IMR-90 (cell line): ENCODE measurements around the gene CTDSP1. TPM values are rescaled to one million over a fixed set of nuclear protein-coding genes. Genes with fewer than 3 reads are reported as not detected.

Experiments
- ATAC-seq: fragments of 200-7000 bp; cut with Tn5 transposase; 2 replicates; pipeline ENCODE4 v1.9.1; 2020; ENCODE audit warnings: low read depth, mild to moderate bottlenecking, moderate library complexity
- BruUV-seq: library from RNA; stranded (reverse); fragments of 400-500 nt; replicated peaks from 2 replicates; lab custom pipeline; 2021; lab: Mats Ljungman, UMichigan
- CTCF ChIA-PET: fragments of 300-600 bp; formaldehyde crosslinking; extraction: SDS; loops from one replicate; lab custom pipeline; 2021; ENCODE audit warnings: antibody characterized with exemption; lab: Yijun Ruan, JAX
- POLR2A ChIA-PET: fragments of 300-600 bp; sonication (Branson Sonifier 250); formaldehyde crosslinking; loops from one replicate; lab custom pipeline; 2022; ENCODE audit warnings: antibody characterized with exemption; ENCODE audit not compliant: unreplicated experiment; lab: Charles Lee
- DNase-seq: peaks from one replicate; pipeline ENCODE4 v3.0.0; 2013
- H2AFZ ChIP-seq: replicated peaks from 2 replicates; pipeline ENCODE3; 2013; ENCODE audit warnings: low read length, mild to moderate bottlenecking; ENCODE audit not compliant: poor library complexity
- H2AK5ac ChIP-seq: 2 replicates; pipeline ENCODE4 v1.6.1; 2013; ENCODE audit warnings: low read depth, low read length, inconsistent platforms
- H2AK9ac ChIP-seq: replicated peaks from 2 replicates; pipeline ENCODE3; 2013; ENCODE audit warnings: mild to moderate bottlenecking, low read depth, low read length, moderate library complexity; ENCODE audit not compliant: poor library complexity
- H2BK120ac ChIP-seq: 2 replicates; pipeline ENCODE4 v1.6.1; 2013; ENCODE audit warnings: low read depth, low read length, inconsistent platforms
- H2BK15ac ChIP-seq: 3 replicates; pipeline ENCODE4 v1.6.1; 2013; ENCODE audit warnings: low read depth, low read length, inconsistent platforms
- H2BK20ac ChIP-seq: 2 replicates; pipeline ENCODE4 v1.6.1; 2013; ENCODE audit warnings: low read depth, mild to moderate bottlenecking, inconsistent platforms, low read length, moderate library complexity
- H2BK5ac ChIP-seq: 2 replicates; pipeline ENCODE4 v1.6.1; 2013; ENCODE audit warnings: mild to moderate bottlenecking, low read depth, low read length, inconsistent platforms; ENCODE audit not compliant: poor library complexity, severe bottlenecking
- H3K14ac ChIP-seq: replicated peaks from 2 replicates; pipeline ENCODE4 v1.6.1; 2013; ENCODE audit warnings: low read depth, low read length, inconsistent platforms
- H3K18ac ChIP-seq: 2 replicates; pipeline ENCODE4 v1.6.1; 2013; ENCODE audit warnings: low read depth, low read length, control low read depth
- H3K23ac ChIP-seq: 2 replicates; pipeline ENCODE4 v1.6.1; 2013; ENCODE audit warnings: low read depth, low read length, inconsistent platforms
- H3K27ac ChIP-seq: 2 replicates; pipeline ENCODE4 v1.5.1; 2013; ENCODE audit warnings: mild to moderate bottlenecking, control low read depth, low read length; ENCODE audit not compliant: insufficient read depth
- H3K27me3 ChIP-seq: 2 replicates; pipeline ENCODE4 v1.6.1; 2013; ENCODE audit warnings: low read length; ENCODE audit not compliant: control insufficient read depth, insufficient read depth
- H3K36me3 ChIP-seq: 2 replicates; pipeline ENCODE4 v1.6.1; 2013; ENCODE audit warnings: low read length, mixed read lengths; ENCODE audit not compliant: control insufficient read depth, insufficient read depth
- H3K4ac ChIP-seq: 2 replicates; pipeline ENCODE4 v1.6.1; 2013; ENCODE audit warnings: low read depth, low read length, inconsistent platforms
- H3K4me1 ChIP-seq: 2 replicates; pipeline ENCODE4 v1.6.1; 2013; ENCODE audit warnings: low read length, mixed read lengths; ENCODE audit not compliant: control insufficient read depth, insufficient read depth
- H3K4me2 ChIP-seq: 2 replicates; pipeline ENCODE4 v1.6.1; 2013; ENCODE audit warnings: low read depth, mild to moderate bottlenecking, control low read depth, low read length, moderate library complexity
- H3K4me3 ChIP-seq: 2 replicates; pipeline ENCODE4 v1.5.1; 2013; ENCODE audit warnings: low read depth, mild to moderate bottlenecking, control low read depth, low read length, moderate library complexity; ENCODE audit not compliant: insufficient read depth
- H3K56ac ChIP-seq: 2 replicates; pipeline ENCODE4 v1.6.1; 2013; ENCODE audit warnings: low read length, inconsistent platforms; ENCODE audit not compliant: insufficient read depth; ENCODE audit errors: extremely low read depth
- H3K79me1 ChIP-seq, 2 experiments: 2 replicates each; pipeline ENCODE4 v1.6.1; 2013; ENCODE audit warnings: low read length in 2 of 2, inconsistent platforms in 1 of 2, low read depth in 1 of 2
- H3K9ac ChIP-seq: 2 replicates; pipeline ENCODE4 v1.6.1; 2013; ENCODE audit warnings: low read depth, low read length, control low read depth
- H3K9me1 ChIP-seq: 2 replicates; pipeline ENCODE4 v1.6.1; 2013; ENCODE audit warnings: low read length, inconsistent platforms; ENCODE audit not compliant: insufficient read depth
- H3K9me3 ChIP-seq: 2 replicates; pipeline ENCODE4 v1.6.1; 2013; ENCODE audit warnings: low read length; ENCODE audit not compliant: control insufficient read depth, insufficient read depth
- H4K20me1 ChIP-seq: 2 replicates; pipeline ENCODE4 v1.6.1; 2013; ENCODE audit warnings: low read length, inconsistent platforms; ENCODE audit not compliant: insufficient read depth
- H4K5ac ChIP-seq: 2 replicates; pipeline ENCODE4 v1.6.1; 2013; ENCODE audit warnings: mild to moderate bottlenecking, low read depth, low read length, control low read depth
- H4K8ac ChIP-seq, 2 experiments: 2 replicates each; pipeline ENCODE4 v1.6.1; 2013; ENCODE audit warnings: low read depth in 2 of 2, low read length in 2 of 2, control low read depth in 1 of 2, inconsistent platforms in 1 of 2
- H4K91ac ChIP-seq: 2 replicates; pipeline ENCODE4 v1.6.1; 2013; ENCODE audit warnings: low read depth, low read length, inconsistent platforms; ENCODE audit not compliant: insufficient read depth
- NFE2L2 ChIP-seq: fragments of 150-350 bp; IDR thresholded peaks from 2 replicates; pipeline ENCODE4 v1.6.1; 2016; ENCODE audit warnings: low read depth, mild to moderate bottlenecking, low read length
- WGBS, 2 experiments: methylation state at CpG; one replicate each; pipeline versions ENCODE4 v1.1.5 to v1.1.7; 2013; ENCODE audit warnings: missing lambda C conversion rate in 2 of 2; ENCODE audit not compliant: insufficient read length in 1 of 2; ENCODE audit errors: extremely low coverage in 2 of 2; 5-methylcytosine and 5-hydroxymethylcytosine counted together
- dilution Hi-C: fragments of 300-500 bp; cut with HindIII; formaldehyde crosslinking; loops from one replicate; pipeline ENCODE4 v1.14.3; 2018; ENCODE audit warnings: low sequenced_read_pairs; ENCODE audit not compliant: unreplicated experiment
- in situ Hi-C: fragments of 300-500 bp; cut with MboI; formaldehyde crosslinking; loops from 3 replicates; pipeline ENCODE4 v1.14.3; 2019; ENCODE audit warnings: low sequenced_read_pairs, inconsistent platforms, mixed read lengths
- intact Hi-C: fragments of 100-400 bp; cut with micrococcal nuclease; formaldehyde crosslinking; loops from 2 replicates; pipeline ENCODE4 v1.10.0; 2022
- polyA plus RNA-seq, 3 experiments: library from polyadenylated mRNA; depleted of rRNA; stranded (reverse); fragments of >200 nt; gene quantifications; 2 replicates each; pipeline ENCODE4 v1.2.3, GENCODE V29; 2012; ENCODE audit warnings: low replicate concordance in 1 of 3
- total RNA-seq: library from RNA; depleted of rRNA; stranded (reverse); fragments of >200 nt; gene quantifications from 2 replicates; pipeline ENCODE4 v1.2.3, GENCODE V29; 2012

The CTDSP1 gene
- total and polyA plus RNA-seq, 2 of the 4 experiments (the other 2 are of a cell fraction) = 19.7 to 64.3 TPM

GRCh38 chr2:218381916-218382366, 17.7 kb upstream of the CTDSP1 start, which contains the start of gene SLC11A1:
Gene SLC11A1, plus strand, starts transcription at chr2:218382273. Its CDS starts 96 bp downstream, at chr2:218382369.
- Histone ChIP-seq H4K5ac (no peak within 1 kb of the TSS), H2BK120ac (no peak within 1 kb of the TSS), H2AK5ac (no peak within 1 kb of the TSS), H3K27ac (no peak within 1 kb of the TSS), H2BK5ac (no peak within 1 kb of the TSS), H3K4me2 (no peak within 1 kb of the TSS), H3K79me1 (no peaks in the 10 kb centered on the region), H3K4me3 (no peak within 1 kb of the TSS), H3K14ac (no peak within 1 kb of the TSS), H4K8ac (no peak within 1 kb of the TSS), H3K27me3 (peaks cover 21% of the 10 kb centered on the region), H3K9me3 (no peaks in the 10 kb centered on the region), H2BK20ac (no peak within 1 kb of the TSS), H3K4ac (no peak within 1 kb of the TSS), H3K23ac (no peak within 1 kb of the TSS), H4K20me1 (no peaks in the 10 kb centered on the region), H3K9ac (no peak within 1 kb of the TSS), H3K18ac (no peak within 1 kb of the TSS), H3K9me1 (no peaks in the 10 kb centered on the region), H2AK9ac (peak within 1 kb of the TSS; percentile 65), H2AFZ (no peak within 1 kb of the TSS), H3K56ac (no peak within 1 kb of the TSS), H3K4me1 (no peaks in the 10 kb centered on the region), H3K36me3 (no peaks in the 10 kb centered on the region), H2BK15ac (no peak within 1 kb of the TSS), H4K91ac (no peak within 1 kb of the TSS)
- DNase-seq (no peak), ATAC-seq (no peak)
- in situ Hi-C loops = no loop called here
- POLR2A ChIA-PET = no interaction called here
- no TSS peak for BruUV-seq
- no peak for TF ChIP-seq NFE2L2
- intact Hi-C loops = no loop called here
- 67% methylated on average over 3 of the region's 13 CpGs; no CpG with 5 or more reads in 1 of the 2 experiments for WGBS, 2 experiments
- CTCF ChIA-PET = no interaction called here
- dilution Hi-C loops = no loop called here
